ENCODE data around the gene SDC1. TPM values are rescaled to one million over a fixed set of nuclear protein-coding genes. Genes with fewer than 3 reads are reported as not detected.

The SDC1 gene
- total and polyA plus RNA-seq, 2 of the 8 experiments (the other 6 are each of a cell fraction or from before 2014, with no cell fraction given) = 45.3 to 73.3 TPM

- TF ChIP-seq CBX5 (IDR thresholded peaks at IDR 0.05; ENCODE audit: low read depth, low read length) = no peak
Measured at GRCh38 chr2:20192781-20193180, 32.1 kb downstream of the SDC1 start (continued).
